Stimulated activated CD8-positive, alpha-beta memory T cell treated with anti-CD3 and anti-CD28 coated beads, Interleukin-7, amount 100 ng/mL, for 1 hour (primary cell): Measurements from ENCODE around the gene ANAPC2.

ENCODE experiments used
- DNase-seq, 2 donors: peaks; one replicate each; pipeline ENCODE4 v3.0.0-alpha.2; 2020; ENCODE audit warnings: low read depth in 2 of 2

Gene ANAPC2

GRCh38 chr9:137162505-137163364 is 25.6 kb downstream of the ANAPC2 start:
- DNase-seq, result no peak

DNA sequence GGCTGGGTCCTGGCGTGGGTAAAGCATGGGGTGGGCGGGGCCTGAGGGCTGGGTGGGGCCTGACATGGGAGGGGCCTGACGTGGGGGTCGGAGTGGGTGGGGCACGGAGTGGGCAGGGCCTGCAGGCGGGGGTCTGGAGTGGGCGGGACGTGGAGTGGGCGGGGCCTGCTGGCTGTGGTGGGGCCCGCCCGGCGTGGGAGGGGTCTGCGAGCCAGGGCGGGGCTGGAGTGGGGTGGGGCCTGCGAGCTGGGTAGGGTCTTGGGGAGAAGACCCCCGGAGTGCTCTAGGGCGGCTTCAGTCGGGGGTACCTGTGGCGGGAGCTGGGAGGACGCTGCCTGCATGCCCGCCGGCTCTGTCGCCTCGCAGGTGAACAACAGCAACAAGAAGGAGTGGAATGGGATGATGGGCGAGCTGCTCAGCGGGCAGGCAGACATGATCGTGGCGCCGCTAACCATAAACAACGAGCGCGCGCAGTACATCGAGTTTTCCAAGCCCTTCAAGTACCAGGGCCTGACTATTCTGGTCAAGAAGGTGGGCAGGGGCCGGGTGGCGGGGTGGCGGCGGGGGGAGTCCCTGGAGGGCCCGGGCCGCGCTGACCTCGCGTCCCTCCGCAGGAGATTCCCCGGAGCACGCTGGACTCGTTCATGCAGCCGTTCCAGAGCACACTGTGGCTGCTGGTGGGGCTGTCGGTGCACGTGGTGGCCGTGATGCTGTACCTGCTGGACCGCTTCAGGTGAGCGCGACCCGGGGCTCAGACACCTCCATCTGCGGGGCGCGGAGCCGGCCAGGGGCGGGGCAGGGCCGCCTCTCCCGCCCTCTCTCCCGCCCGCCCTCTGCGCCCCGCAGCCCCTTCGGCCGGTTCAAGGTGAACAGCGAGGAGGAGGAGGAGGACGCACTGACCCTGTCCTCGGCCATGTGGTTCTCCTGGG is 26.5 kb downstream of the ANAPC2 start:
- no peak for DNase-seq

GRCh38 chr9:137160716-137161557 is 27.4 kb downstream of the ANAPC2 start:
- DNase-seq, result no peak

GRCh38 chr9:137160054-137160425 is 28.3 kb downstream of the ANAPC2 start:
- no peak for DNase-seq

DNA sequence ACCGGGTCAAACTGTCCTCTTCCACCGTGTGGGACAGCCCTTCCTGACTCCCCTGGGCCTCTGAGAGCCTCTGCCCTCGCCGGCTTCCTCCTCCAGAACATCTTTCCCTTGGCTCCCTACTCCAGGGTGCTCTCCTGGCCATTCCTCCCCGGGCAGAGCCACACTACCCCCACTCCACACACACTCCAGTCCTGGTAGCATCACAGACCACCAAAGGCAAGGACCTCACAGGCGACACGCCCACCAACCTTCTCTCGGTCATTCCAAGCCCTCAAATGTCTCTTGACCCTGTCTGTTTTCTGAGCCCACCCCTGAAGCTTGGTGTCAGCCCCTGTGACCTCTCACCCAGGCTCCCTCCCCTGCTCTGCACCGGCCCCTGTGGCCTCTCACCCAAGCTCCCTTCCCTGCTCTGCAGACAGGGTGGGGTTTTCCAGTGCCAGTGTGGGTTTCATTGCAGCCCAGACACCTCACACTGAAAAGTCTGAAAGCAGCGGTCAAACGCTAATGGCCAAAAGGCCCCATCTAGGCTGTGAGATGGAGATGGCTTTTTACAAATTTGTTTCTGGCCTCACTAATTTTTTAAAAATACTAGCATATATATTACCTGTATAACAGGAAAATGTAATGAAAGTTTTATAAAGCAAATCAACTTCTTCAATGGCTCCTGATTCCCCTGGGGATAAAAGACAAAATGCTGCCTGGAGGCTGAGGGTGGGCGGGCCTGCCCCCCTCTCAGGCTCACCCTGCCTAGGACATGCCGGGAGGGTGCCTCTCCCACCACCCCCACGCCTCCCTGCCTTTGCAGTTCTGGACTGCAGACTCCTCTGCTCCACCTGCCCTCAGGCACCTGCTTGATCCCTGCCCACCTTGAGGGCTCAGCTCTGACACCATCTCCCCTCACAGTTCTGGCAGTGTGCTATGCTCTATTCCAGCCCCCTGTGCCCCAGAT is 29.0 kb downstream of the ANAPC2 start:
- DNase-seq, result no peak

GRCh38 chr9:137158625-137159024 is 29.7 kb downstream of the ANAPC2 start:
- no peak for DNase-seq

DNA sequence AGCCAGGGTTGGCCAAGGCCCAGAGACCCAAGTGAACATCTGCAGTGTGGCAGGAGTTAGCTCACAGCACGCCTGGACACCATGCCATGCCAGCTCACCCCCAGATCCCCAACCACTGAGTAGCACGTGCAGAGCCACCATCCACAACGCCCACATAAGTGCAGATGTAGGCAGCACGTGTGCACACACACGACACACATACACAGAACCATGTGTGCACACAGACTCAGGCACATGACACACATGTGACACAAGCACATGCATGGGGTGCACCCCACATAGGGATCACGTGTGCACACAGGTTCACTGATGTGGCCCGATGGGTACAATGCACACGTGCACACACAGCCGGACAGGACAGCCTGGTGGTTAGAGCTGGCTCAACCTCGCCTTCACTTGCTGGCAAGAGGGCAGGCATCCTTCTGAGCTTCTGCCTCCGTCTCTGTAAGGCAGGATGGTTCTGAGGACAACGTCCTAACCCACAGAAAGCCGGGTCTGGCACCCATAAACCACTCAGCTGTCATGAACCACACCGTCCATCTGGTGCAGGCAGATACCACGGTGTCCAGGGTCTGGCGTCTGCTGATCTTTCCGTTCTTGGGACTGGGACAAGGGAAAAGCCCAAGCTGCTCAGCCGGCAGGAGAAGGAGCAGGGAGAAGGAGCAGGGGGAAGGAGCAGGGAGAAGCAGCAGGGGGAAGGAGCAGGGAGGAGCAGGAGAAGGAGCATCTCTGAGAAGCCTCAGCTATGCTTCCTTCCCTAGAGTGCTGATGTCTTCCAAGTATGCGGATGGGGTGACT is 30.5 kb downstream of the ANAPC2 start:
- DNase-seq, result no peak

DNA sequence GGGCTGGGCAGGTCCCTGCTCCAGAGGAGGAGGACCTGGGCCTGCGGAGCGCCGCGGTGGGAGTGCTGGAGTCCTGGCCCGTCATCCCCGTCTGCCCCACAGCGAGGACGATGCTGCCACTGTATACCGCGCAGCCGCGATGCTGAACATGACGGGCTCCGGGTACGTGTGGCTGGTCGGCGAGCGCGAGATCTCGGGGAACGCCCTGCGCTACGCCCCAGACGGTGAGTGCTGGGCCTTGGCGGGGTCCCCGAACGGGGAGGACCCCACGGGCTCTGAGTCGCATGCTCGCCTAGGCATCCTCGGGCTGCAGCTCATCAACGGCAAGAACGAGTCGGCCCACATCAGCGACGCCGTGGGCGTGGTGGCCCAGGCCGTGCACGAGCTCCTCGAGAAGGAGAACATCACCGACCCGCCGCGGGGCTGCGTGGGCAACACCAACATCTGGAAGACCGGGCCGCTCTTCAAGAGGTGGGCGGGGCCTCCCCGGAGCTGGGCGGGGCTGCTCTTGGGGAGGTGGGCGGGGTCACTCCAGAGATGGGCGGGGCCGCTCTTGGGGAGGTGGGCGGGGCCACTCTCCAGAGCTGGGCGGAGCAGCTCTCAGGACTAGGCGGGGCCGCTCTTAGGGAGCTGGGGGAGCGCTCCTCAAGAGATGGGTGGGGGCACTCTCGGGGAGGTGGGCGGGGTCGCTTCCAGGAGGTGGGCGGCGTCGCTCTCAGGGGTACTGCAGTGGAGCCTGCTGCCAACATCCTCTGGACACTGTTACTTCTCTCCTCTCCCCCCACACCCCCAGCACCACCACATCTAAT is 31.6 kb downstream of the ANAPC2 start:
- peak in 1 of 2 donors; percentile 39 for DNase-seq

DNA sequence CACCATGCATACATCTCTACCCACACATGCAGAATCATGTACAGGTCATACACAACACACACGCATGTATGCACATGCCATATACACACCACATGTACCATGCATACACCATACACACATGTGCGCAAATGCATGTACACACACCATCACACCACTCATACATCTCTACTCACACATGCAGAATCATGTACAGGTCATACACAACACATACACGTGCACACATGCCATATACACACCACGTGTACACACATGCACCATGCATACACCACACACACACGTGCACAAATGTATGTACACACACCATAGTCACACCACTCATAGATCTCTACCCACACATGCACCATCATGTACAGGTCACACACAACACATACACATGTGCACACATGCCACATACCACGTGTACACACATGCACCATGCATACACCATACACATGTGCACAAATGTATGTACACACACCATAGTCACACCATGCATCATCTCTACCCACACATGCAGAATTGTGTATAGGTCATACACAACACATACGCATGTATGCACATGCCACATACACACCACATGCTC is 35.4 kb downstream of the ANAPC2 start:
- DNase-seq, result no peak

DNA sequence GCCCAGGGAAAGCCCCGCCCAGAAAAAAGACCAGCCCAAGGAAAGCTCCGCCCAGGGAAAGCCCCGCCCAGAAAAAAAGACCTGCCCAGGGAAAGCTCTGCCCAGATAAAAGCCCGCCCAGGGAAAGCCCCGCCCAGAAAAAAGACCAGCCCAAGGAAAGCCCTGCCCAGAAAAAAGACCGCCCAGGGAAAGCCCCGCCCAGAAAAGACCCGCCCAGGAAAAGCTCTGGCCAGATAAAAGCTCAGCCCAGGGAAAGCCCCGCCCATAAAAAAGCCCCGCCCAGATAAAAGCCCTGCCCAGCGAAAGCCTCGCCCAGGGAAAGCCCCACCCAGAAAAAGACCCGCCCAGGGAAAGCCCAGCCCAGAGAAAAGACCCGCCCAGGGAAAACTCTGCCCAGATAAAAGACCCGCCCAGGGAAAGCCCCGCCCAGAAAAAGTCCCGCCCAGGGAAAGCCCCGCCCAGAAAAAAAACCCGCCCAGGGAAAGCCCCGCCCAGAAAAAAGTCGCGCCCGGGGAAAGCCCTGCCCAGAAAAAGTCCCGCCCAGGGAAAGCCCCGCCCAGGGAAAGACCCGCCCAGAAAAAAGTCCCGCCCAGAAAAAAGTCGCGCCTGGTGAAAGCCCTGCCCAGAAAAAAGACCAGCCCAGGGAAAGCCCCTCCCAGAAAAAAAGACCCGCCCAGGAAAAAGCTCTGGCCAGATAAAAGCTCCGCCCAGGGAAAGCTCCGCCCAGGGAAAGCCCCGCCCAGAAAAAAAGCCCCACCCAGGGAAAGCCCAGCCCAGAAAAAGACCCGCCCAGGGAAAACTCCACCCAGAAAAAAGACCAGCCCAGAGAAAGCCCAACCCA is 37.5 kb downstream of the ANAPC2 start:
- DNase-seq, result no peak

- no peak for DNase-seq
Measured at GRCh38 chr9:137149942-137150616, 38.3 kb downstream of the ANAPC2 start.

- DNase-seq, result no peak
Measured at GRCh38 chr9:137149363-137149762, 39.0 kb downstream of the ANAPC2 start.

DNA sequence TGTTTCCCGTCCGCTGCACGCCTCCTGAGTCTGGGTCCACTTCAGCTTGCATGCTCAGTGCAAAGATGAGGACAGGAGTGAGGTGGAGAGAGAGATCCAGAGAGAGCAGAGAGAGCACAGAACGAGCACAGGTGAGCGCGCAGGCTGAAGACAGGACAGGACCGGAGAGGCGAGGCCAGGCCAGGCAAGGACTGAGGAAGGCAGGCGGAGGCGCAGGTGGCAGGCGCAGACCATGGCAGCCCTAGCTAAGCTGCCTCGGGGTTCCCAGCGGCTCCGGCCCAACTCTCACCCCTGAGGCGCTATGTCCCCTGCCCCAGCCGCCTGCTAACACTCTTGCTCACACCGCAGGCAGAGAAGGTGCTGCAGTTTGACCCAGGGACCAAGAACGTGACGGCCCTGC is 39.7 kb downstream of the ANAPC2 start:
- no peak for DNase-seq

DNA sequence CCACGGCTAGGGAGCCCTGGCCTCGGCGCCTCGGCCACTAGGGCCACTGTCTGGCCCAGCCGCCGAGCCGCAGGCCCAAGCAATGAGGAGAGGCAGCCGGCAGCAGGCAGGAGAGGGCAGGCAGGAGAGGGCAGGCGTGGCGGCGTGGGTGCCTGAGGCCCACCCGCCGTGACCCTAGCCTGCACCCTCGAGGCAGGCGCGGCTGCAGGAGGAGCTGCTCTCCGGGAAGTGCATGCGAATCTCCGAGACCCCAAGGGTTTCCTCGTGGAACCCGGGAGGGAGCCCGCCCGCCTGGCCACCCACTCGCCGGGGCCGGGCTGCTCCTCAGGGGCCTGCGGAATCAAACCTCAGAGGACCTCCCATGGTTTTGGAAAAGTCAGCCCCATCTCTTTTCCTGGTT is 40.1 kb downstream of the ANAPC2 start:
- no peak for DNase-seq

- DNase-seq, result no peak
Measured at GRCh38 chr9:137147793-137148160, 40.6 kb downstream of the ANAPC2 start.

DNA sequence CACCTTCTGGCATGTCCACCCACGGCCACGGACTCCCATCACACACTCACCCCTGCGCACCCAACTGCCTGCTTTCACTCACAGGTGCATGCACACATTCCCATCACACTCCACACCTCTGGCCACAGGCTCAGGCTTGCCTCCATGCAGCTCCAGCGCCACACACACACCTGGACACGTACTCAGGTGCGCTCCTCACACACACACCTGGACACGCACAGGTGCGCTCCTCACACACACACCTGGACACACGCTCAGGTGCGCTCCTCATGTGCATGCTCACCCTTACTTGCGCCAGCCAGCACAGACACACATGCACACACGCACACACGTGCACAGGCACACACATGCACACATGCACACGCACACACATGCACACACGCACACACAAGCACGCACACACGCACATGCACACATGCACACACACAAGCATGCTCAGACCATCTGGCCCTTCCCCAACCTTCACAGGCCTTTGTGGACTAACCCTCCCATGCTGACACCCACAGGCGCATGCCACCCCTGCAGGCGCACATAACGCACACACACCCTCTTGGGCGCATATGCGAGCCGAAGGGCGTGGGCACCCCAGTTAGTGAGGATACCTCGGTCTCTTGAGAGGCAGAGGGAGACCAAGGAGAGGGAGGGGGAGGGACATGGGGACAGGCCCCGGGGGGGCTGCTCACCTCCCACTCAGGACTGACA is 41.1 kb downstream of the ANAPC2 start:
- no peak for DNase-seq

- DNase-seq, result no peak
Measured at GRCh38 chr9:137146527-137146918, 41.8 kb downstream of the ANAPC2 start.
